DMS114 treated with DMSO at 0.1 percent for 48 hours (cell line): ENCODE data around the gene CD226.

Experiments
- DNase-seq: peaks from one replicate; lab custom pipeline; 2025; ENCODE audit not compliant: unreplicated experiment; lab: John Stamatoyannopoulos, UW

CD226 gene

GRCh38 chr18:69820538-69820937 is 127.1 kb downstream of the CD226 start:
- DNase-seq: no peak

- DNase-seq: no peak
Observed at GRCh38 chr18:69819460-69819859, 128.2 kb downstream of the CD226 start.

GRCh38 chr18:69817335-69817940 is 130.2 kb downstream of the CD226 start:
- no peak for DNase-seq

- DNase-seq: no peak
Observed at GRCh38 chr18:69814861-69815385, 132.8 kb downstream of the CD226 start.

GRCh38 chr18:69813559-69813958 is 134.1 kb downstream of the CD226 start:
- DNase-seq: no peak

GRCh38 chr18:69808399-69808798 is 139.3 kb downstream of the CD226 start:
- no peak for DNase-seq

- DNase-seq: no peak
Observed at GRCh38 chr18:69804776-69805501, 142.7 kb downstream of the CD226 start.
